NB4 (cell line): ENCODE data around the gene DEFB131A.
"Not testable (repeated sequence)": the region's sequence is repeated elsewhere in the genome, so short reads cannot be mapped to it uniquely, and the experiment has no call there.

ENCODE experiments used
- POLR2A ChIP-seq: IDR thresholded peaks from 2 replicates; pipeline ENCODE4 v1.6.1; 2011; ENCODE audit warnings: mild to moderate bottlenecking; ENCODE audit not compliant: insufficient read length; ENCODE audit errors: extremely low read depth
- TF ChIP-seq, protein P1 (sequence below): IDR thresholded peaks from one replicate; pipeline ENCODE4 v1.5.1; 2012; ENCODE audit warnings: low read depth, low read length
- TF ChIP-seq, protein P2 (sequence below): IDR thresholded peaks from 2 replicates; pipeline ENCODE4 v1.6.1; 2011; ENCODE audit warnings: low read depth, low read length

GRCh38 chr4:9480066-9480465 lies 35.9 kb downstream of the DEFB131A start:
- TF ChIP-seq, protein P1, sequence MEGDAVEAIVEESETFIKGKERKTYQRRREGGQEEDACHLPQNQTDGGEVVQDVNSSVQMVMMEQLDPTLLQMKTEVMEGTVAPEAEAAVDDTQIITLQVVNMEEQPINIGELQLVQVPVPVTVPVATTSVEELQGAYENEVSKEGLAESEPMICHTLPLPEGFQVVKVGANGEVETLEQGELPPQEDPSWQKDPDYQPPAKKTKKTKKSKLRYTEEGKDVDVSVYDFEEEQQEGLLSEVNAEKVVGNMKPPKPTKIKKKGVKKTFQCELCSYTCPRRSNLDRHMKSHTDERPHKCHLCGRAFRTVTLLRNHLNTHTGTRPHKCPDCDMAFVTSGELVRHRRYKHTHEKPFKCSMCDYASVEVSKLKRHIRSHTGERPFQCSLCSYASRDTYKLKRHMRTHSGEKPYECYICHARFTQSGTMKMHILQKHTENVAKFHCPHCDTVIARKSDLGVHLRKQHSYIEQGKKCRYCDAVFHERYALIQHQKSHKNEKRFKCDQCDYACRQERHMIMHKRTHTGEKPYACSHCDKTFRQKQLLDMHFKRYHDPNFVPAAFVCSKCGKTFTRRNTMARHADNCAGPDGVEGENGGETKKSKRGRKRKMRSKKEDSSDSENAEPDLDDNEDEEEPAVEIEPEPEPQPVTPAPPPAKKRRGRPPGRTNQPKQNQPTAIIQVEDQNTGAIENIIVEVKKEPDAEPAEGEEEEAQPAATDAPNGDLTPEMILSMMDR: not testable (repeated sequence)
- TF ChIP-seq, protein P2, sequence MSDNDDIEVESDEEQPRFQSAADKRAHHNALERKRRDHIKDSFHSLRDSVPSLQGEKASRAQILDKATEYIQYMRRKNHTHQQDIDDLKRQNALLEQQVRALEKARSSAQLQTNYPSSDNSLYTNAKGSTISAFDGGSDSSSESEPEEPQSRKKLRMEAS: not testable (repeated sequence)
- not testable (repeated sequence) for TF ChIP-seq POLR2A
